ENCODE data around the gene ZBTB20. TPM values are rescaled to one million over a fixed set of nuclear protein-coding genes. Genes with fewer than 3 reads are reported as not detected.

Gene ZBTB20
- polyA plus RNA-seq, 1 of the 3 experiments (the other 2 are of a cell fraction): 0.43 TPM

DNA sequence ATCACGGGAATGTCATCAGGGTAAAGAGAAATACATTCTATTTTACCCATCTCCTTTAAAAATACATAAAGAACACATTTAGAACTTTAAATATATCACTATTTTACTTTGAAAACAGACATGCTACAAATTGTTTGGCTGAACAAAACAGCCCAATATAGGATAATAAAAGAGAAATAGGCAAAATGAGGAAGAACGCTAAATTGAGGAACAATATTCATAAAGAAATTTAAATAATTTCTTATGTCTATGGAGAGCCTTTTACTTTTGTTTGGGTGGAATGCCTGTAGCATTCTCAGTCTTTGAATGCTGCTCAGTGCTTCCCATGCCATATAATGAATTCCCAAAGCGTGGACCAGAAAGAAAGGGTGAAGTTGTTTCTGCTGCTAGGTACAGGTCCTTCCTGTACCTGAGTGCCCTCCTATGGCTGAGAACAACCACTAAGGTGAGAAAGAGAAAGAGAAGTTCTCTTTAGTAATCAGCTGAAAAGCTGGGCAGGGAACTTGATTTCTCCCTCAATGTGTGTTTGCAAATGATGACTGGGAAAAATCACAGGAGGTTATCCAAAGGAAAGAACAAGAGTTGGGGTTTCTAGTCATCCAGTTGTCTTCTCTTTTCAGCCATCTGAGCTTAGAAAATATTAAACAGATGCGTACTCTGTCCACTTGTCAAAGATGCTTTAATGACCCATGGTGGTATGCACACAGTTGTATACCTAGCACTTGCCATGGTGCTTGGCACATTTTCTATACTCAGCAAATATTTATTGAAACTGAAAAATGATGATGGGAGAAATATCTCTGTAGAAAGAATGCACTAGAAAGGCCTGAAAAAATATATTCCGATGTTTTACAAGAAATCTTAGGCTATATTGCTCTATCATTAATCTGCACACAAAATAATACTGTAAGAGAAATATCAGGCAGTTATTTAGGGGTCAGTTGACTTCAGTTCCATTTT lies 448.7 kb downstream of the ZBTB20 start (continued):
- TF ChIP-seq REST (IDR thresholded peaks at IDR 0.05; ENCODE audit: low read depth, low read length): no peak
- TF ChIP-seq, protein P1, sequence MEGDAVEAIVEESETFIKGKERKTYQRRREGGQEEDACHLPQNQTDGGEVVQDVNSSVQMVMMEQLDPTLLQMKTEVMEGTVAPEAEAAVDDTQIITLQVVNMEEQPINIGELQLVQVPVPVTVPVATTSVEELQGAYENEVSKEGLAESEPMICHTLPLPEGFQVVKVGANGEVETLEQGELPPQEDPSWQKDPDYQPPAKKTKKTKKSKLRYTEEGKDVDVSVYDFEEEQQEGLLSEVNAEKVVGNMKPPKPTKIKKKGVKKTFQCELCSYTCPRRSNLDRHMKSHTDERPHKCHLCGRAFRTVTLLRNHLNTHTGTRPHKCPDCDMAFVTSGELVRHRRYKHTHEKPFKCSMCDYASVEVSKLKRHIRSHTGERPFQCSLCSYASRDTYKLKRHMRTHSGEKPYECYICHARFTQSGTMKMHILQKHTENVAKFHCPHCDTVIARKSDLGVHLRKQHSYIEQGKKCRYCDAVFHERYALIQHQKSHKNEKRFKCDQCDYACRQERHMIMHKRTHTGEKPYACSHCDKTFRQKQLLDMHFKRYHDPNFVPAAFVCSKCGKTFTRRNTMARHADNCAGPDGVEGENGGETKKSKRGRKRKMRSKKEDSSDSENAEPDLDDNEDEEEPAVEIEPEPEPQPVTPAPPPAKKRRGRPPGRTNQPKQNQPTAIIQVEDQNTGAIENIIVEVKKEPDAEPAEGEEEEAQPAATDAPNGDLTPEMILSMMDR (IDR thresholded peaks at IDR 0.05): no peak
- TF ChIP-seq, protein P2, sequence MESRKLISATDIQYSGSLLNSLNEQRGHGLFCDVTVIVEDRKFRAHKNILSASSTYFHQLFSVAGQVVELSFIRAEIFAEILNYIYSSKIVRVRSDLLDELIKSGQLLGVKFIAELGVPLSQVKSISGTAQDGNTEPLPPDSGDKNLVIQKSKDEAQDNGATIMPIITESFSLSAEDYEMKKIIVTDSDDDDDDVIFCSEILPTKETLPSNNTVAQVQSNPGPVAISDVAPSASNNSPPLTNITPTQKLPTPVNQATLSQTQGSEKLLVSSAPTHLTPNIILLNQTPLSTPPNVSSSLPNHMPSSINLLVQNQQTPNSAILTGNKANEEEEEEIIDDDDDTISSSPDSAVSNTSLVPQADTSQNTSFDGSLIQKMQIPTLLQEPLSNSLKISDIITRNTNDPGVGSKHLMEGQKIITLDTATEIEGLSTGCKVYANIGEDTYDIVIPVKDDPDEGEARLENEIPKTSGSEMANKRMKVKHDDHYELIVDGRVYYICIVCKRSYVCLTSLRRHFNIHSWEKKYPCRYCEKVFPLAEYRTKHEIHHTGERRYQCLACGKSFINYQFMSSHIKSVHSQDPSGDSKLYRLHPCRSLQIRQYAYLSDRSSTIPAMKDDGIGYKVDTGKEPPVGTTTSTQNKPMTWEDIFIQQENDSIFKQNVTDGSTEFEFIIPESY (IDR thresholded peaks at IDR 0.05; ENCODE audit: borderline replicate concordance, low read depth): no peak

- H3K79me2 ChIP-seq (ENCODE audit: insufficient read depth): no peaks in the 10 kb centered on the region
- no peaks in the 10 kb centered on the region for H3F3A ChIP-seq (replicated peaks; ENCODE audit: insufficient read depth)
- H2AFZ ChIP-seq (ENCODE audit: low read depth): no peak overlapping the region
- H3K4me2 ChIP-seq: no peak overlapping the region
- 93% methylated on average over 4 of the region's 4 CpGs for WGBS (ENCODE audit: low lambda C conversion rate)
- H3K27ac ChIP-seq (ENCODE audit: low read depth in 2 of 2, low read length in 1 of 2): no peak overlapping the region
- H3K9ac ChIP-seq: no peak overlapping the region
- no peaks in the 10 kb centered on the region for H3K27me3 ChIP-seq (ENCODE audit: insufficient read depth)
- POLR2A ChIA-PET: no interaction called here
- DNase-seq: no peak
- H3K4me1 ChIP-seq (ENCODE audit: control insufficient read depth in 1 of 2, insufficient read depth in 2 of 2, low read depth in 1 of 2, low read length in 1 of 2): no peaks in the 10 kb centered on the region
- no peaks in the 10 kb centered on the region for H4K20me1 ChIP-seq (ENCODE audit: insufficient read depth)
- no peaks in the 10 kb centered on the region for H3K9me3 ChIP-seq
- no peak overlapping the region for H3K4me3 ChIP-seq (ENCODE audit: low read depth in 2 of 2, low read length in 1 of 2)
- TF ChIP-seq MXI1 (IDR thresholded peaks at IDR 0.05; ENCODE audit: low read depth, low read length) (no peak), POLR2AphosphoS5 (IDR thresholded peaks at IDR 0.05; ENCODE audit: low read depth, low read length) (no peak)
- TF ChIP-seq, protein P2 (IDR thresholded peaks at IDR 0.05; ENCODE audit: borderline replicate concordance, low read depth): no peak
- CTCF ChIA-PET: no interaction called here
- H3K9me2 ChIP-seq: no peaks in the 10 kb centered on the region
- H3K36me3 ChIP-seq (replicated peaks in 1 of 2; ENCODE audit: control insufficient read depth in 1 of 2, insufficient read depth in 2 of 2, low read length in 1 of 2): no peaks in the 10 kb centered on the region
These were observed 449.7 kb downstream of the ZBTB20 start for GRCh38 chr3:114697401-114697800.

Measured in SK-N-SH (cell line).